Neural cell (in vitro differentiated cells): ENCODE measurements around the gene NPAS2. TPM values are rescaled to one million over a fixed set of nuclear protein-coding genes. Genes with fewer than 3 reads are reported as not detected.

Experiments used
- H2AFZ ChIP-seq: fragments of 200-600, 300-800 bp; sonication (generic), shearing (Covaris generic); 2 replicates; pipeline ENCODE4 v1.6.0; 2014; ENCODE audit warnings: low read depth, mild to moderate bottlenecking, antibody characterized with exemption, low read length, moderate library complexity
- H3F3A ChIP-seq: fragments of 200-600 bp; shearing (Covaris generic); 2 replicates; pipeline ENCODE4 v1.6.1; 2016; ENCODE audit warnings: mild to moderate bottlenecking, moderate library complexity, mixed read lengths, antibody characterized with exemption, low read length; ENCODE audit not compliant: insufficient read depth, poor library complexity, severe bottlenecking
- H3K27ac ChIP-seq: fragments of 200-600, 300-800 bp; sonication (generic), shearing (Covaris generic); 2 replicates; pipeline ENCODE4 v1.5.1; 2014; ENCODE audit warnings: mild to moderate bottlenecking, low read length, moderate library complexity
- H3K27me3 ChIP-seq: fragments of 300-800, 200-600 bp; sonication (generic), shearing (Covaris generic); 2 replicates; pipeline ENCODE4 v1.6.0; 2014; ENCODE audit warnings: mild to moderate bottlenecking, low read depth, low read length, moderate library complexity; ENCODE audit not compliant: insufficient read depth
- H3K36me3 ChIP-seq: fragments of 300-800, 200-600 bp; sonication (generic), shearing (Covaris generic); 2 replicates; pipeline ENCODE4 v1.5.1; 2014; ENCODE audit warnings: mild to moderate bottlenecking, antibody characterized with exemption, low read length, moderate library complexity; ENCODE audit not compliant: insufficient read depth
- H3K4me2 ChIP-seq: fragments of 300-800, 200-600 bp; sonication (generic), shearing (Covaris generic); 2 replicates; pipeline ENCODE4 v1.6.0; 2014; ENCODE audit warnings: mild to moderate bottlenecking, low read length
- H3K4me3 ChIP-seq: fragments of 300-800, 200-600 bp; sonication (generic), shearing (Covaris generic); 2 replicates; pipeline ENCODE4 v1.5.1; 2014; ENCODE audit warnings: mild to moderate bottlenecking, low read length, moderate library complexity
- H3K79me2 ChIP-seq: fragments of 200-600 bp; shearing (Covaris generic); replicated peaks from 2 replicates; pipeline ENCODE4 v1.6.0; 2014; ENCODE audit warnings: mild to moderate bottlenecking, low read length, moderate library complexity; ENCODE audit not compliant: insufficient read depth
- H3K9ac ChIP-seq: fragments of 300-800, 200-600 bp; sonication (generic), shearing (Covaris generic); 2 replicates; pipeline ENCODE4 v1.6.1; 2016; ENCODE audit warnings: mild to moderate bottlenecking, low read length, mixed read lengths
- H3K9me2 ChIP-seq: fragments of 200-600 bp; shearing (Covaris generic); 2 replicates; pipeline ENCODE4 v1.6.1; 2016; ENCODE audit warnings: mild to moderate bottlenecking, low read length, mixed read lengths; ENCODE audit not compliant: insufficient read depth
- H3K9me3 ChIP-seq: fragments of 200-600, 300-800 bp; sonication (generic), shearing (Covaris generic); 2 replicates; pipeline ENCODE4 v1.6.1; 2016; ENCODE audit warnings: mild to moderate bottlenecking, mixed run types, low read length, moderate library complexity, mixed read lengths
- H4K20me1 ChIP-seq: fragments of 200-600 bp; shearing (Covaris generic); 2 replicates; pipeline ENCODE4 v1.6.1; 2016; ENCODE audit warnings: mild to moderate bottlenecking, mixed run types; ENCODE audit not compliant: insufficient read depth
- EP300 ChIP-seq: fragments of 450-650 bp; conservative IDR thresholded peaks from 2 replicates; pipeline ENCODE4 v1.6.1; 2014; ENCODE audit warnings: antibody characterized with exemption, mild to moderate bottlenecking, moderate library complexity; ENCODE audit not compliant: poor library complexity, severe bottlenecking
- EZH2 ChIP-seq: fragments of 200-600, 300-800 bp; shearing (Covaris generic), sonication (generic); IDR thresholded peaks from 2 replicates; pipeline ENCODE4 v1.6.1; 2014; ENCODE audit warnings: antibody characterized with exemption, low read length, borderline replicate concordance, mild to moderate bottlenecking; ENCODE audit not compliant: insufficient read depth, poor library complexity, severe bottlenecking
- MXI1 ChIP-seq: fragments of 450-650 bp; conservative IDR thresholded peaks from 2 replicates; pipeline ENCODE4 v1.6.1; 2014; ENCODE audit warnings: antibody characterized with exemption, mild to moderate bottlenecking; ENCODE audit not compliant: poor library complexity, severe bottlenecking
- POLR2AphosphoS5 ChIP-seq: IDR thresholded peaks from 2 replicates; pipeline ENCODE4 v1.6.1; 2012
- RAD21 ChIP-seq: fragments of 450-650 bp; conservative IDR thresholded peaks from 2 replicates; pipeline ENCODE4 v1.6.1; 2014; ENCODE audit warnings: antibody characterized with exemption, mild to moderate bottlenecking, moderate library complexity
- REST ChIP-seq: IDR thresholded peaks from 2 replicates; pipeline ENCODE4 v1.6.1; 2012; ENCODE audit warnings: borderline replicate concordance
- SMC3 ChIP-seq: fragments of 450-650 bp; conservative IDR thresholded peaks from 2 replicates; pipeline ENCODE4 v1.6.1; 2014; ENCODE audit warnings: antibody characterized with exemption, mild to moderate bottlenecking, moderate library complexity; ENCODE audit not compliant: poor library complexity
- TAF1 ChIP-seq: IDR thresholded peaks from 2 replicates; pipeline ENCODE4 v1.6.1; 2012; ENCODE audit warnings: low read depth
- polyA plus RNA-seq: library from polyadenylated mRNA; depleted of rRNA; stranded (reverse); fragments of >200 nt; gene quantifications from 2 replicates; pipeline ENCODE4 v1.2.3, GENCODE V29; 2014
- TF ChIP-seq, protein P1 (sequence below): fragments of 450-650 bp; IDR thresholded peaks from 2 replicates; pipeline ENCODE4 v1.5.1; 2014; ENCODE audit warnings: antibody characterized with exemption, mild to moderate bottlenecking, moderate library complexity; ENCODE audit not compliant: poor library complexity, severe bottlenecking

Gene NPAS2
- polyA plus RNA-seq, 1 donor from 2014 or later = 2.1 TPM

DNA sequence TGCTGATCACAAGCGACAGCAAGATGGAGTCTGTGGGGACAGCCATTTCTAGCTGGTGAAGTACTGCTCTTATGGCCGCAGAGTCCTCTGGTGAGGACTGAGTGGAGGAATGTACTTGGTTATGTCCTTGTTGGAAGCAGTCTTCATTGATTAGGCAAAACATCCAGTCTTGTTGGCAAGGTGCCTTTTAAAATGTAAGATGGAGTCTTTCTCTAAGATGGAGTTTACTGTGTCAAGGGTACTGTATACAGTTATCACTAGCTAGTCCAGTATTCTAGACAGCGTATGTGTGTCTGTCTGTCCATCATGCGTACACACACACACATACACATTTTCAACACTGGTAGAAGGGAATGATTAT, 74.8 kb downstream of the NPAS2 start:
- no peaks in the 10 kb centered on the region for H3K27me3 ChIP-seq
- TF ChIP-seq REST = no peak
- TF ChIP-seq, protein P1, sequence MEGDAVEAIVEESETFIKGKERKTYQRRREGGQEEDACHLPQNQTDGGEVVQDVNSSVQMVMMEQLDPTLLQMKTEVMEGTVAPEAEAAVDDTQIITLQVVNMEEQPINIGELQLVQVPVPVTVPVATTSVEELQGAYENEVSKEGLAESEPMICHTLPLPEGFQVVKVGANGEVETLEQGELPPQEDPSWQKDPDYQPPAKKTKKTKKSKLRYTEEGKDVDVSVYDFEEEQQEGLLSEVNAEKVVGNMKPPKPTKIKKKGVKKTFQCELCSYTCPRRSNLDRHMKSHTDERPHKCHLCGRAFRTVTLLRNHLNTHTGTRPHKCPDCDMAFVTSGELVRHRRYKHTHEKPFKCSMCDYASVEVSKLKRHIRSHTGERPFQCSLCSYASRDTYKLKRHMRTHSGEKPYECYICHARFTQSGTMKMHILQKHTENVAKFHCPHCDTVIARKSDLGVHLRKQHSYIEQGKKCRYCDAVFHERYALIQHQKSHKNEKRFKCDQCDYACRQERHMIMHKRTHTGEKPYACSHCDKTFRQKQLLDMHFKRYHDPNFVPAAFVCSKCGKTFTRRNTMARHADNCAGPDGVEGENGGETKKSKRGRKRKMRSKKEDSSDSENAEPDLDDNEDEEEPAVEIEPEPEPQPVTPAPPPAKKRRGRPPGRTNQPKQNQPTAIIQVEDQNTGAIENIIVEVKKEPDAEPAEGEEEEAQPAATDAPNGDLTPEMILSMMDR = no peak
- no peak for TF ChIP-seq EZH2
- TF ChIP-seq TAF1 = no peak
- no peak for TF ChIP-seq MXI1
- no peak for TF ChIP-seq RAD21
- no peak for TF ChIP-seq SMC3
- TF ChIP-seq POLR2AphosphoS5 = no peak
- no peak for TF ChIP-seq EP300
- H3F3A ChIP-seq = no peaks in the 10 kb centered on the region
- H3K4me2 ChIP-seq = no peak overlapping the region
- no peaks in the 10 kb centered on the region for H3K9me3 ChIP-seq
- no peak overlapping the region for H3K27ac ChIP-seq
- H3K9me2 ChIP-seq = no peaks in the 10 kb centered on the region
- no peak overlapping the region for H2AFZ ChIP-seq
- no peak overlapping the region for H3K9ac ChIP-seq
- no peaks in the 10 kb centered on the region for H3K79me2 ChIP-seq
- H3K4me3 ChIP-seq = no peak overlapping the region
- H4K20me1 ChIP-seq = no peaks in the 10 kb centered on the region
- H3K36me3 ChIP-seq = no peaks in the 10 kb centered on the region

DNA sequence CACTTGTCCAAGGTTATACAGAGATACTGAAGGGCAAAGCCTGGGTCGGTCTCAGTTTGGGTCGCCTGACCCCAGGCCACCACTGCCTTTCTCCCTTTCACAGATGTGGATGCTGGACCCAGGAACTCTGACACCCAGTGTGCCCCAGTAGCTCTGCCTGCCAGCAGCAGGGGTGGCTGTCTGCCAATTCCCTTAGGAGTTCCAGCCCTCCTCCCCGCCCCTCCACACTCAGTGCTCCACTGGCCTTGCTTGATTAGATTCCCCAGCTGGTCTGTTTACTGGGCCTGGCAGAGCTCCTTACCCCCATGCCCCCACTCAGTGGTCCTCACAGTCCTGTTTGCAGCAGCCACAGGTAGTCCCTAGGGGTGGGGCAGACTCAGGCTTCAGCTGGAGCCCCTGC, 75.5 kb downstream of the NPAS2 start:
- Histone ChIP-seq H3K27ac (no peak overlapping the region), H3K9me3 (no peaks in the 10 kb centered on the region)

More for the DNA sequence above, 75.5 kb downstream of the NPAS2 start:
- Histone ChIP-seq H3K36me3 (no peaks in the 10 kb centered on the region), H3K9me2 (no peaks in the 10 kb centered on the region), H3K4me2 (no peak overlapping the region), H3K9ac (no peak overlapping the region), H3F3A (no peaks in the 10 kb centered on the region), H3K27me3 (no peaks in the 10 kb centered on the region), H4K20me1 (no peaks in the 10 kb centered on the region), H2AFZ (no peak overlapping the region), H3K79me2 (no peaks in the 10 kb centered on the region), H3K4me3 (no peak overlapping the region)
- TF ChIP-seq POLR2AphosphoS5 (no peak), TAF1 (no peak), SMC3 (no peak), MXI1 (no peak), REST (no peak), EZH2 (no peak)
- TF ChIP-seq, protein P1 = no peak
